Neuronal stem cell (in vitro differentiated cells): ENCODE measurements around the gene MMP11.

Experiments used
- DNase-seq: peaks from one replicate; pipeline ENCODE4 v3.0.0-alpha.2; 2013; ENCODE audit warnings: low spot score
- H2AFZ ChIP-seq: one replicate; pipeline ENCODE4 v1.6.1; 2013; ENCODE audit warnings: mild to moderate bottlenecking, low read length, inconsistent platforms
- H2AK5ac ChIP-seq: 2 replicates; pipeline ENCODE4 v1.6.1; 2013; ENCODE audit warnings: low read depth, mild to moderate bottlenecking, inconsistent platforms, low read length, moderate library complexity, mixed read lengths
- H2BK120ac ChIP-seq: 2 replicates; pipeline ENCODE4 v1.6.1; 2013; ENCODE audit warnings: low read depth, mild to moderate bottlenecking, inconsistent platforms, low read length, moderate library complexity, mixed read lengths
- H2BK12ac ChIP-seq: one replicate; pipeline ENCODE4 v1.6.1; 2013; ENCODE audit warnings: low read length, inconsistent platforms
- H2BK15ac ChIP-seq: 2 replicates; pipeline ENCODE4 v1.6.1; 2013; ENCODE audit warnings: mild to moderate bottlenecking, low read length, inconsistent platforms, mixed read lengths
- H2BK5ac ChIP-seq: one replicate; pipeline ENCODE4 v1.6.1; 2013; ENCODE audit warnings: inconsistent platforms, mild to moderate bottlenecking, low read length, moderate library complexity
- H3K14ac ChIP-seq: one replicate; pipeline ENCODE4 v1.6.1; 2013; ENCODE audit warnings: low read length, inconsistent platforms
- H3K18ac ChIP-seq: 2 replicates; pipeline ENCODE4 v1.6.1; 2013; ENCODE audit warnings: low read length, inconsistent platforms
- H3K23ac ChIP-seq: 2 replicates; pipeline ENCODE4 v1.6.1; 2013; ENCODE audit warnings: low read depth, mild to moderate bottlenecking, mixed read lengths, low read length, inconsistent platforms; ENCODE audit not compliant: poor library complexity
- H3K27ac ChIP-seq: replicated peaks from 3 replicates; pipeline ENCODE4 v1.5.1; 2013; ENCODE audit warnings: low read length, inconsistent platforms
- H3K27me3 ChIP-seq, 3 experiments: 2 replicates each; pipeline ENCODE4 v1.6.1; 2013; ENCODE audit warnings: low read length in 3 of 3, mild to moderate bottlenecking in 2 of 3, inconsistent platforms in 1 of 3, low read depth in 1 of 3, mixed read lengths in 1 of 3, moderate library complexity in 1 of 3; ENCODE audit not compliant: control insufficient read depth in 3 of 3, insufficient read depth in 3 of 3
- H3K36me3 ChIP-seq, 2 donors: replicated peaks in 1 of 2; 2 replicates each; pipeline ENCODE4 v1.6.1; 2013; ENCODE audit warnings: low read length in 2 of 2; ENCODE audit not compliant: control insufficient read depth in 2 of 2, insufficient read depth in 2 of 2
- H3K4ac ChIP-seq: 2 replicates; pipeline ENCODE4 v1.6.1; 2013; ENCODE audit warnings: inconsistent platforms, mild to moderate bottlenecking, low read length, moderate library complexity
- H3K4me1 ChIP-seq, 2 donors: 1 replicate in 1 of 2; 2 replicates in 1 of 2; pipeline ENCODE4 v1.6.1; 2013; ENCODE audit warnings: low read length in 2 of 2, low read depth in 1 of 2; ENCODE audit not compliant: control insufficient read depth in 2 of 2, insufficient read depth in 1 of 2
- H3K4me2 ChIP-seq: one replicate; pipeline ENCODE4 v1.6.1; 2013; ENCODE audit warnings: mild to moderate bottlenecking, low read length, inconsistent platforms; ENCODE audit not compliant: insufficient read depth, poor library complexity, severe bottlenecking
- H3K4me3 ChIP-seq, 2 donors: 2 replicates each; pipeline ENCODE4 v1.5.1; 2013; ENCODE audit warnings: low read length in 2 of 2, mild to moderate bottlenecking in 2 of 2, inconsistent platforms in 1 of 2, moderate library complexity in 1 of 2
- H3K79me1 ChIP-seq: one replicate; pipeline ENCODE4 v1.6.1; 2013; ENCODE audit warnings: low read depth, mild to moderate bottlenecking, inconsistent platforms, low read length, moderate library complexity
- H3K9ac ChIP-seq: one replicate; pipeline ENCODE4 v1.6.1; 2013; ENCODE audit warnings: mild to moderate bottlenecking, low read depth, low read length, inconsistent platforms; ENCODE audit not compliant: poor library complexity
- H3K9me3 ChIP-seq, 2 donors: replicated peaks in 1 of 2; 2 replicates each; pipeline versions ENCODE3 to v1.6.1; 2013; ENCODE audit warnings: low read length in 2 of 2, mild to moderate bottlenecking in 2 of 2, inconsistent platforms in 1 of 2, low read depth in 1 of 2, mixed read lengths in 1 of 2, moderate library complexity in 1 of 2; ENCODE audit not compliant: control insufficient read depth in 2 of 2, insufficient read depth in 1 of 2
- H4K8ac ChIP-seq: one replicate; pipeline ENCODE4 v1.6.1; 2013; ENCODE audit warnings: low read depth, mild to moderate bottlenecking, inconsistent platforms, low read length, moderate library complexity
- H4K91ac ChIP-seq: one replicate; pipeline ENCODE4 v1.6.1; 2013; ENCODE audit warnings: low read length, low read depth, mild to moderate bottlenecking, inconsistent platforms; ENCODE audit not compliant: poor library complexity
- WGBS, 2 donors: extraction: QIAGEN DNeasy Blood & Tissue Kit; methylation state at CpG; one replicate each; pipeline ENCODE4 v1.1.7; 2013; ENCODE audit warnings: missing lambda C conversion rate in 2 of 2, mixed read lengths in 1 of 2; ENCODE audit not compliant: insufficient read length in 2 of 2, insufficient replicate concordance in 1 of 2; ENCODE audit errors: extremely low coverage in 2 of 2; 5-methylcytosine and 5-hydroxymethylcytosine counted together

The MMP11 gene

DNA sequence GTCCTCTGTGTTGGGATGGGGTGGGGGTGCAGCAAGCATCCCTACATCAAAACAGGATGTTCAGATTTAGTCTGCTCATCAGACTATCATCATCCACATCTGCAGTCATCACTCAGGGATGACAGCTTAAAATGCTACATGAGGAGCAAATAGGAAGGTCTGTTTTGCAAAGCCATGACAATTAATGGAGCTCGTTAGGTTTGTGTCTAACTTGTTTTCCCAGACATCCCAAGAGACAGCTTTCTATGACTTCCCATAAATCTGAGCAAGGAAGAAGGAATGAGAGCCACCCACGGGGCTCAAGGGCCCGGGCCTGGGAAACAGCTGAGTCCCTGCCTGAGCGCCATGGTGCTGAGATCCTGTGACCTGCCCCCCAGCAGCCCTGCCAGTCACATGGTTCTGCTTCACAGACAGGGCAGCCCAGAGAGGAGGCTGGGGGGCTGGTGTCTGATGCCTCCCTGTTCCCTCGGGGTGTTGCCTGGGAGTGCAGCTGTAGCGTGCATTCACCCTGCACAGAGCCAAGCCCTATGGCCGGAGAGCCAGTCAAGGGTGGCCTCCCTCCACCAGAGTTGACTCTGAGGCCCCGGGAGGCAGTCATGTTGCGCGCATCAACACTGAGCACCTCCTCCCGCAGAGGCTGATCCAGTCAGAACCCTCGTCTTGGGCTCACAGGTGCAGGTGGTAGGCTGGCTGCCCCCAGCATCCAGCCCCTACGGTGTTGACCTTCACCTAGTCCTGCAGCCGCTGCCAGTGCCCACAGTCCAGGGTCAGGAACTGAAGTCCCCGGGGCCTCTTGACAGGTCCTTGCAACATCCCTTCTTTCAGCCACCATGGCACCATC, 54.1 kb downstream of the MMP11 start:
- Histone ChIP-seq H3K4ac (no peak overlapping the region), H3K18ac (peak overlapping the region; percentile 82), H3K23ac (no peak overlapping the region), H2BK12ac (peak overlapping the region; percentile 42), H3K36me3 (peaks cover 69 to 96% of the 10 kb centered on the region in 2 donors), H2BK5ac (peak overlapping the region; percentile 94), H3K79me1 (peaks cover 8% of the 10 kb centered on the region), H2AK5ac (peak overlapping the region; percentile 58), H3K9me3 (peaks cover 0 to 2% of the 10 kb centered on the region in 2 donors), H4K91ac (no peak overlapping the region), H2AFZ (no peak overlapping the region), H3K27me3 (no peaks in the 10 kb centered on the region), H2BK120ac (no peak overlapping the region), H2BK15ac (no peak overlapping the region), H3K4me1 (peaks cover 0 to 3% of the 10 kb centered on the region in 2 donors), H3K4me2 (no peak overlapping the region), H4K8ac (no peak overlapping the region), H3K27ac (peak overlapping the region; percentile 43), H3K9ac (no peak overlapping the region), H3K4me3 (no peak overlapping the region), H3K14ac (no peak overlapping the region)
- no peak for DNase-seq
- WGBS, 2 donors = no CpG with 5 or more reads among the region's 15 CpGs

DNA sequence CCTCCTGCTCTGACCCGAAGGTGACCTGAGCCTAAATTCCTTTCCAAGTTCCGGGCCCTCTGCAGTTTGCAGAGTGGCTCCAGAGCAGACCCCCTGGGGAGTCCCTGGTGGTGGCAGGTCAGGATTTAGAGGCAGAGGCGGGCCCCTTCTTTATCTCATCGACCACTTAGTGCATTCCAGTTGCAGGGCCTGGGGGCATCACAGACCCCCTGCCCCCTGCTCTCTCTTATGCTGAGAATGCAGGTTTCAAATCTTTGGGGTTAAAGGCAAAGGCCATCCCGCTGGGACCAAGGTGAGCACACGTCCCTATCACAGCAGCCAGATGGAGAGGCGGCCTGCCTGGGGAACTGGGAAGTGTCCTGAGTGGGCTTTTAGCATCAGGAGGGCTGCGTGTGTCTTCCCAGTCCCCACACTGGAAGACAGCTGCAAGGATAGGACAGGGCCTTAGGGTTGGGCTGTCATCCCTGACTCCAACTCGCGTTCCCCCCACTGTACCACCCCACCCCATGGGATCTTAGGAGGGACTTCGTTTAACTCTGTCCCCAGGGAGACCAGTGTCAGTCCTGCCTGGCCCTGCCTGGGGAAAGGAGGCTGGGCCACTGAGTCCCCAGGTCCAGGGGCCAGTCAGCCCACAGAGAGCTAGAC, 54.8 kb downstream of the MMP11 start:
- Histone ChIP-seq H3K27ac (no peak overlapping the region), H3K14ac (no peak overlapping the region), H3K9me3 (peaks cover 0 to 2% of the 10 kb centered on the region in 2 donors), H4K91ac (no peak overlapping the region), H3K4ac (no peak overlapping the region), H2BK15ac (no peak overlapping the region), H2BK5ac (no peak overlapping the region), H3K4me2 (no peak overlapping the region), H2AFZ (no peak overlapping the region), H3K23ac (no peak overlapping the region), H2BK12ac (no peak overlapping the region), H4K8ac (no peak overlapping the region), H3K79me1 (peaks cover 11% of the 10 kb centered on the region), H2AK5ac (no peak overlapping the region), H3K27me3 (no peaks in the 10 kb centered on the region), H3K9ac (no peak overlapping the region), H3K36me3 (peaks cover 70 to 96% of the 10 kb centered on the region in 2 donors), H3K4me3 (no peak overlapping the region), H2BK120ac (no peak overlapping the region), H3K4me1 (peaks cover 0 to 3% of the 10 kb centered on the region in 2 donors), H3K18ac (no peak overlapping the region)
- DNase-seq = no peak
- WGBS, 2 donors = no CpG with 5 or more reads among the region's 11 CpGs

DNA sequence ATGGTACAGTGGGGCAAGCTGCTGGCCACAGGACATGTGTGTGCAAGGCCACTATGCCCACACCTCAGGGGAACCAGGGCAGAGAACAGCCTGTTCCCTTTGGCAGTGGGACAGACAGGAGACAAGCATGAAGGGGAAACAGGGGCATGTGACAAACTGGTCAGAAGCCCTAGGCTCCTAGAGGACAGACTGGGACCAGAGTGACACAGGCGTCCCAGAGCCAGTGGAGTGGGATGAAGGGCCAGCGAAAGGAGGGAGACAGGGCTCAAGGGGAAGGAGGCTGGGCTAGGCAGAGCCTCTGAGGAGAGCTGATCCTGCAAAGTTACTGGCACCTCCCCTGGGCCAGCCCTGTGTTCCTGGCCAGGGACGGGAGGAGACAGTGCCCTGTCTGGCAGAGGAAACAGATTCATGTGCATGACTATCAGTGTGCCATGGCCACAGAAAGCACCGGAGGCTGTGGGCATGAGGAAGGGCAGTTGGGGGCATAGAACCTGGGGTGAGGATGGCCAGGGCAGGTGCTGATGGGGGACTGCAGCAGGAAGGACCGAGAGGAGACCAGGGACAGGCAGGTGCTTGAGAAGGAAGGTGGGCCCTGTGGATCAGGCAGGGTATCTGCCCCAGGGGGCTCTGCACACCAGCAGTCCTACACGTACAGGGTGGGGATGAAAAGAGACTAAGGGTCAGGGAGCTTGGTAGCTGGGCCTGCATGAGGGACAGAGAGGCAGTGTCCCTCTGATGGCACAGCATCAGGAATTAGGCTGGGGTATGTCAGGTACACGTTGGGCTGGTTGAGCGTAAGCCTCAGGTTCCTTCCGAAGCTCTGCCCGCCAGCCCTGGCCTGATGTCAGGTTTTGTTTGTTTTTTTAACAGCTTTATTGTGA, 56.4 kb downstream of the MMP11 start:
- Histone ChIP-seq H3K27me3 (no peaks in the 10 kb centered on the region), H4K8ac (no peak overlapping the region), H3K18ac (no peak overlapping the region), H3K4me1 (peaks cover 0 to 3% of the 10 kb centered on the region in 2 donors), H2BK120ac (no peak overlapping the region), H2AK5ac (no peak overlapping the region), H3K79me1 (peaks cover 11% of the 10 kb centered on the region), H2BK12ac (no peak overlapping the region), H3K23ac (peak overlapping the region; percentile 52), H2BK5ac (peak overlapping the region; percentile 69), H3K4ac (no peak overlapping the region), H3K14ac (no peak overlapping the region), H3K9me3 (peaks cover 0 to 2% of the 10 kb centered on the region in 2 donors), H2BK15ac (no peak overlapping the region), H3K36me3 (peaks cover 67 to 96% of the 10 kb centered on the region in 2 donors), H3K4me3 (peak overlapping the region in 1 of 2 donors; percentile 10), H3K27ac (no peak overlapping the region), H4K91ac (no peak overlapping the region), H3K4me2 (no peak overlapping the region), H2AFZ (no peak overlapping the region), H3K9ac (no peak overlapping the region)
- no CpG with 5 or more reads among the region's 10 CpGs for WGBS, 2 donors
- no peak for DNase-seq
